Neural cell (in vitro differentiated cells): Measurements from ENCODE around the gene EPHB3. TPM values are rescaled to one million over a fixed set of nuclear protein-coding genes. Genes with fewer than 3 reads are reported as not detected.

Source experiments
- H2AFZ ChIP-seq: fragments of 200-600, 300-800 bp; sonication (generic), shearing (Covaris generic); 2 replicates; pipeline ENCODE4 v1.6.0; 2014; ENCODE audit warnings: low read depth, mild to moderate bottlenecking, antibody characterized with exemption, low read length, moderate library complexity
- H3F3A ChIP-seq: fragments of 200-600 bp; shearing (Covaris generic); 2 replicates; pipeline ENCODE4 v1.6.1; 2016; ENCODE audit warnings: mild to moderate bottlenecking, moderate library complexity, mixed read lengths, antibody characterized with exemption, low read length; ENCODE audit not compliant: insufficient read depth, poor library complexity, severe bottlenecking
- H3K27ac ChIP-seq: fragments of 200-600, 300-800 bp; sonication (generic), shearing (Covaris generic); 2 replicates; pipeline ENCODE4 v1.5.1; 2014; ENCODE audit warnings: mild to moderate bottlenecking, low read length, moderate library complexity
- H3K27me3 ChIP-seq: fragments of 300-800, 200-600 bp; sonication (generic), shearing (Covaris generic); 2 replicates; pipeline ENCODE4 v1.6.0; 2014; ENCODE audit warnings: mild to moderate bottlenecking, low read depth, low read length, moderate library complexity; ENCODE audit not compliant: insufficient read depth
- H3K36me3 ChIP-seq: fragments of 300-800, 200-600 bp; sonication (generic), shearing (Covaris generic); 2 replicates; pipeline ENCODE4 v1.5.1; 2014; ENCODE audit warnings: mild to moderate bottlenecking, antibody characterized with exemption, low read length, moderate library complexity; ENCODE audit not compliant: insufficient read depth
- H3K4me2 ChIP-seq: fragments of 300-800, 200-600 bp; sonication (generic), shearing (Covaris generic); 2 replicates; pipeline ENCODE4 v1.6.0; 2014; ENCODE audit warnings: mild to moderate bottlenecking, low read length
- H3K4me3 ChIP-seq: fragments of 300-800, 200-600 bp; sonication (generic), shearing (Covaris generic); 2 replicates; pipeline ENCODE4 v1.5.1; 2014; ENCODE audit warnings: mild to moderate bottlenecking, low read length, moderate library complexity
- H3K79me2 ChIP-seq: fragments of 200-600 bp; shearing (Covaris generic); replicated peaks from 2 replicates; pipeline ENCODE4 v1.6.0; 2014; ENCODE audit warnings: mild to moderate bottlenecking, low read length, moderate library complexity; ENCODE audit not compliant: insufficient read depth
- H3K9ac ChIP-seq: fragments of 300-800, 200-600 bp; sonication (generic), shearing (Covaris generic); 2 replicates; pipeline ENCODE4 v1.6.1; 2016; ENCODE audit warnings: mild to moderate bottlenecking, low read length, mixed read lengths
- H3K9me2 ChIP-seq: fragments of 200-600 bp; shearing (Covaris generic); 2 replicates; pipeline ENCODE4 v1.6.1; 2016; ENCODE audit warnings: mild to moderate bottlenecking, low read length, mixed read lengths; ENCODE audit not compliant: insufficient read depth
- H3K9me3 ChIP-seq: fragments of 200-600, 300-800 bp; sonication (generic), shearing (Covaris generic); 2 replicates; pipeline ENCODE4 v1.6.1; 2016; ENCODE audit warnings: mild to moderate bottlenecking, mixed run types, low read length, moderate library complexity, mixed read lengths
- H4K20me1 ChIP-seq: fragments of 200-600 bp; shearing (Covaris generic); 2 replicates; pipeline ENCODE4 v1.6.1; 2016; ENCODE audit warnings: mild to moderate bottlenecking, mixed run types; ENCODE audit not compliant: insufficient read depth
- EP300 ChIP-seq: fragments of 450-650 bp; conservative IDR thresholded peaks from 2 replicates; pipeline ENCODE4 v1.6.1; 2014; ENCODE audit warnings: antibody characterized with exemption, mild to moderate bottlenecking, moderate library complexity; ENCODE audit not compliant: poor library complexity, severe bottlenecking
- EZH2 ChIP-seq: fragments of 200-600, 300-800 bp; shearing (Covaris generic), sonication (generic); IDR thresholded peaks from 2 replicates; pipeline ENCODE4 v1.6.1; 2014; ENCODE audit warnings: antibody characterized with exemption, low read length, borderline replicate concordance, mild to moderate bottlenecking; ENCODE audit not compliant: insufficient read depth, poor library complexity, severe bottlenecking
- MXI1 ChIP-seq: fragments of 450-650 bp; conservative IDR thresholded peaks from 2 replicates; pipeline ENCODE4 v1.6.1; 2014; ENCODE audit warnings: antibody characterized with exemption, mild to moderate bottlenecking; ENCODE audit not compliant: poor library complexity, severe bottlenecking
- POLR2AphosphoS5 ChIP-seq: IDR thresholded peaks from 2 replicates; pipeline ENCODE4 v1.6.1; 2012
- RAD21 ChIP-seq: fragments of 450-650 bp; conservative IDR thresholded peaks from 2 replicates; pipeline ENCODE4 v1.6.1; 2014; ENCODE audit warnings: antibody characterized with exemption, mild to moderate bottlenecking, moderate library complexity
- SMC3 ChIP-seq: fragments of 450-650 bp; conservative IDR thresholded peaks from 2 replicates; pipeline ENCODE4 v1.6.1; 2014; ENCODE audit warnings: antibody characterized with exemption, mild to moderate bottlenecking, moderate library complexity; ENCODE audit not compliant: poor library complexity
- TAF1 ChIP-seq: IDR thresholded peaks from 2 replicates; pipeline ENCODE4 v1.6.1; 2012; ENCODE audit warnings: low read depth
- polyA plus RNA-seq: library from polyadenylated mRNA; depleted of rRNA; stranded (reverse); fragments of >200 nt; gene quantifications from 2 replicates; pipeline ENCODE4 v1.2.3, GENCODE V29; 2014
- TF ChIP-seq, protein P1 (sequence below): IDR thresholded peaks from 2 replicates; pipeline ENCODE4 v1.6.1; 2012; ENCODE audit warnings: borderline replicate concordance
- TF ChIP-seq, protein P2 (sequence below): fragments of 450-650 bp; IDR thresholded peaks from 2 replicates; pipeline ENCODE4 v1.5.1; 2014; ENCODE audit warnings: antibody characterized with exemption, mild to moderate bottlenecking, moderate library complexity; ENCODE audit not compliant: poor library complexity, severe bottlenecking

Gene EPHB3
- polyA plus RNA-seq, 1 donor from 2014 or later, result 4.3 TPM

DNA sequence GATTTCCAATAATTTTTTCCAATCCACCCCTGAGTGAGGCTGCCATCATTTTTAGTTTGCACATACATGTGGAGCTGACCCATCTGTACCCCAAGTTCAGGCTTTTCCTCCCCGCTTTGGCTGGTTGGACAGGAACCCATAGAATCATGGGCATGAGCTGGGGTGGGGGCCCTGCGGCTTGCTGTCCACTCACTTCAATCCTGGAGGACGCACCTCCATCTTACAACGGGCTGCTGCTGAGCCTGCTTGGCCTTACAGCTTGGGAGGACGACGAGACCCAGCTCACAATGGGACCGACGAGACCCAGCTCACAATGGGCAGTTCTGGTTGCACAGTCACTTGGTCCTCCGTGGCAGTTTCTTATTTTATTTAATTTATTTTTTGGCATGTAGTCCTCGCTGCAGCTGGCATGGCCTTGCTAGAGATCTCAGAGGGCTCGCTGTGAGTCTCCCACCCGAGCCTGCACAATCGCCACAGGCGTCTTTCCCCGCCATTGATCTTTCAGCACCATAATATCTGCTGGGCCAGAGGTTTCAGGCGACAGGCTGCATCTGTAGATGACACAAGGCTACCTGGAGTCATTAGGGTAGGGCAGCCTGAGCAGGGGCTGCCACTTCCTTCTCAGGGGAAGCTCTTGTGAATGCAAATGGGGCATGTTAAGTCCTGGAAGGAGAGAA lies 19.6 kb upstream of the EPHB3 start:
- Histone ChIP-seq H3K27me3 (no peaks in the 10 kb centered on the region), H3K9ac (no peak overlapping the region), H3F3A (no peaks in the 10 kb centered on the region), H3K27ac (no peak overlapping the region), H3K9me2 (no peaks in the 10 kb centered on the region), H3K4me2 (no peak overlapping the region), H3K4me3 (no peak overlapping the region), H3K79me2 (no peaks in the 10 kb centered on the region), H2AFZ (no peak overlapping the region), H3K9me3 (no peaks in the 10 kb centered on the region), H3K36me3 (no peaks in the 10 kb centered on the region), H4K20me1 (no peaks in the 10 kb centered on the region)
- TF ChIP-seq SMC3 (no peak), MXI1 (no peak), RAD21 (no peak), TAF1 (no peak), EP300 (no peak), EZH2 (no peak), POLR2AphosphoS5 (no peak)
- TF ChIP-seq, protein P1, sequence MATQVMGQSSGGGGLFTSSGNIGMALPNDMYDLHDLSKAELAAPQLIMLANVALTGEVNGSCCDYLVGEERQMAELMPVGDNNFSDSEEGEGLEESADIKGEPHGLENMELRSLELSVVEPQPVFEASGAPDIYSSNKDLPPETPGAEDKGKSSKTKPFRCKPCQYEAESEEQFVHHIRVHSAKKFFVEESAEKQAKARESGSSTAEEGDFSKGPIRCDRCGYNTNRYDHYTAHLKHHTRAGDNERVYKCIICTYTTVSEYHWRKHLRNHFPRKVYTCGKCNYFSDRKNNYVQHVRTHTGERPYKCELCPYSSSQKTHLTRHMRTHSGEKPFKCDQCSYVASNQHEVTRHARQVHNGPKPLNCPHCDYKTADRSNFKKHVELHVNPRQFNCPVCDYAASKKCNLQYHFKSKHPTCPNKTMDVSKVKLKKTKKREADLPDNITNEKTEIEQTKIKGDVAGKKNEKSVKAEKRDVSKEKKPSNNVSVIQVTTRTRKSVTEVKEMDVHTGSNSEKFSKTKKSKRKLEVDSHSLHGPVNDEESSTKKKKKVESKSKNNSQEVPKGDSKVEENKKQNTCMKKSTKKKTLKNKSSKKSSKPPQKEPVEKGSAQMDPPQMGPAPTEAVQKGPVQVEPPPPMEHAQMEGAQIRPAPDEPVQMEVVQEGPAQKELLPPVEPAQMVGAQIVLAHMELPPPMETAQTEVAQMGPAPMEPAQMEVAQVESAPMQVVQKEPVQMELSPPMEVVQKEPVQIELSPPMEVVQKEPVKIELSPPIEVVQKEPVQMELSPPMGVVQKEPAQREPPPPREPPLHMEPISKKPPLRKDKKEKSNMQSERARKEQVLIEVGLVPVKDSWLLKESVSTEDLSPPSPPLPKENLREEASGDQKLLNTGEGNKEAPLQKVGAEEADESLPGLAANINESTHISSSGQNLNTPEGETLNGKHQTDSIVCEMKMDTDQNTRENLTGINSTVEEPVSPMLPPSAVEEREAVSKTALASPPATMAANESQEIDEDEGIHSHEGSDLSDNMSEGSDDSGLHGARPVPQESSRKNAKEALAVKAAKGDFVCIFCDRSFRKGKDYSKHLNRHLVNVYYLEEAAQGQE, result no peak
- TF ChIP-seq, protein P2, sequence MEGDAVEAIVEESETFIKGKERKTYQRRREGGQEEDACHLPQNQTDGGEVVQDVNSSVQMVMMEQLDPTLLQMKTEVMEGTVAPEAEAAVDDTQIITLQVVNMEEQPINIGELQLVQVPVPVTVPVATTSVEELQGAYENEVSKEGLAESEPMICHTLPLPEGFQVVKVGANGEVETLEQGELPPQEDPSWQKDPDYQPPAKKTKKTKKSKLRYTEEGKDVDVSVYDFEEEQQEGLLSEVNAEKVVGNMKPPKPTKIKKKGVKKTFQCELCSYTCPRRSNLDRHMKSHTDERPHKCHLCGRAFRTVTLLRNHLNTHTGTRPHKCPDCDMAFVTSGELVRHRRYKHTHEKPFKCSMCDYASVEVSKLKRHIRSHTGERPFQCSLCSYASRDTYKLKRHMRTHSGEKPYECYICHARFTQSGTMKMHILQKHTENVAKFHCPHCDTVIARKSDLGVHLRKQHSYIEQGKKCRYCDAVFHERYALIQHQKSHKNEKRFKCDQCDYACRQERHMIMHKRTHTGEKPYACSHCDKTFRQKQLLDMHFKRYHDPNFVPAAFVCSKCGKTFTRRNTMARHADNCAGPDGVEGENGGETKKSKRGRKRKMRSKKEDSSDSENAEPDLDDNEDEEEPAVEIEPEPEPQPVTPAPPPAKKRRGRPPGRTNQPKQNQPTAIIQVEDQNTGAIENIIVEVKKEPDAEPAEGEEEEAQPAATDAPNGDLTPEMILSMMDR, result no peak

DNA sequence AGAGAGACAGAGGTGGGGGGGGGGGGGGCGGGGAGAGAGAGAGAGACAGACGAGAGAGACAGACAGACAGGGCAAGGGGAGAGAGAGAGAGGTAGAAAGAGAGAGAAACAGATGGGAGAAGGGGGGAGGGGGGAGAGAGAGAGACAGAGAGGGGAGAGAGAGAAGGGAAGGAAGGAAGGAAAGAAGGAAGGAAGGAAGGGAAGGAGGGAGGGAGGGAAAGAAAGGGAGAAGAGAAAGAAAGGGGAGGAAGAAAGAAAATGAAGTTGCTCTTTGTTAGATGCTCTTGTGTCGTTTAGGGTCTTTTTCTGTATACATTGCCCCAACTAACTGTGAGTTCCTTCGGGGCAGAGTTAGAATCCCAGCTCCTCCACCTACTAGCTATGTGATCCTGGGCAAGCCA lies 19.0 kb upstream of the EPHB3 start:
- H3K79me2 ChIP-seq, result no peaks in the 10 kb centered on the region
- H3K27me3 ChIP-seq, result no peaks in the 10 kb centered on the region
- no peak overlapping the region for H3K4me3 ChIP-seq
- no peaks in the 10 kb centered on the region for H3K9me3 ChIP-seq
- no peaks in the 10 kb centered on the region for H3F3A ChIP-seq
- no peak overlapping the region for H3K27ac ChIP-seq
- H3K36me3 ChIP-seq, result no peaks in the 10 kb centered on the region
- H4K20me1 ChIP-seq, result no peaks in the 10 kb centered on the region
- TF ChIP-seq, protein P1, result no peak
- TF ChIP-seq SMC3 (no peak), EZH2 (no peak), TAF1 (no peak), POLR2AphosphoS5 (no peak), RAD21 (no peak), MXI1 (no peak)
- TF ChIP-seq, protein P2, result no peak
- H3K9me2 ChIP-seq, result no peaks in the 10 kb centered on the region
- H2AFZ ChIP-seq, result no peak overlapping the region
- H3K9ac ChIP-seq, result no peak overlapping the region
- H3K4me2 ChIP-seq, result no peak overlapping the region
